AG08396 (cell line): ENCODE data around the gene RAD51B.
"Not testable (repeated sequence)": the region's sequence is repeated elsewhere in the genome, so short reads cannot be mapped to it uniquely, and the experiment has no call there.

Experiments used
- DNase-seq: peaks from one replicate; pipeline ENCODE4 v3.0.0; 2012; ENCODE audit warnings: low spot score, mixed read lengths

Gene RAD51B

GRCh38 chr14:68405961-68406360 is 586.4 kb downstream of the RAD51B start:
- DNase-seq: no peak

DNA sequence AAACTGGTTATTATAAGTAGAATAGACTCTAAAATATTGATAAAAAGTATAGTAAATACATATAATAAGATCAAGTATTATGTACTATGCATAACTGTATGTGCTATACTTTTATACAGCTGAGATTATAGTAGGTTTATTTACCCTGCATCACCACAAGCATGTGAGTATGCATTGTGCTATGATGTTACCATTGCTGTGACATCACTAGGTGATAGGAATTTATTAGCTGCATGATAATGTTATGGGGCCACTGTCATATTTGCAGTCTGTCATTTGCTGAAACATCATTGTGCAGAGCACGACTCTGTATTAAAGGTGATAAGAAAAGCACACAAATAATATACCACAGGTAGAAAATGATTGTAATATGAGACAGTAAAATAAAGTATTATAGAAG is 587.7 kb downstream of the RAD51B start:
- DNase-seq: no peak

GRCh38 chr14:68407825-68408224 is 588.2 kb downstream of the RAD51B start:
- DNase-seq: no peak

GRCh38 chr14:68408680-68409079 is 589.1 kb downstream of the RAD51B start:
- no peak for DNase-seq

GRCh38 chr14:68409387-68409786 is 589.8 kb downstream of the RAD51B start:
- DNase-seq: no peak

DNA sequence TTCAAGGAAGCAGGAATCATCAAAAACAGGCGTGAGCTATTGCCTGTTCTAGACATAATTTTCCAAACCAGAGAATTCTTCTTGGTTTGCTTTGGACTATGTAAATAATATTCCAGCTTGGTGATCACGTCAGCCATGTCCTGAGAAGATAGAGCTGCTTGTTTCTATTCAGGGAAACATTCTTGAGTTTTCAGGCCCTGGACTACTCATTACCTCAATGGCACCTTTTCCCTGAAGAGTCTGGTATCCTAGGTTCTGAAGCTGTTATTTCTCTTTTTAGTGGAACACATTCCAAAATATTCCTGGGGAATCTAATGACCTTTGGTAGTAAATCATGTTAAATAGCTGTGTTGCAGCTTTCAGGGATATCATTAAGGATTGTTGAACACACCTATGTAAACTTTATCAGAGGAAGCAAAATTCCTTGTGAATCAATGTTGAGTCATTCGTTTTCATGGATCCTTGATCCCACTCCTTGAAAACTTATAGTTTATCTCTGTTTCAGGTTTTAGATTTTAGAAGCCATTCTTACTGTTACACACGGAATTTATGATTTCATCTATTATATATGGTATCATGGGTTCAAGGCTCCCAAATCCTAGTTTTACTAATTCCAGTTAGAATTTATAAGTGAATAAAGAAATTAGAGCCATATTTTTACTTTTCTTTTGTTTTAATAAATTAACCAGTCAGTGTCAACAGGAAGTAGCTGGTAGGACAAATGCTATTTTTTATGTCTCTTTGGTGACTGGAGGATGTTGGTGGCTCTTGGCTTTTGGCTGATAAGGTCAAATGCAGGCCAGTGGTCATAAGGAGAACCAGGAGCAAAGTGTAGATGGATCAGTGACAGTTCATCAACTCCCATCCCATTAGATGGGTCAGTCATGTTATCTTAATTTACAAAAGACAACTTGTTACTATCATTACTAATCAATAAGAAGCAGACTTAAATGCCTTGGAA is 593.2 kb downstream of the RAD51B start:
- DNase-seq: no peak

- no peak for DNase-seq
Measured at GRCh38 chr14:68413509-68413908, 593.9 kb downstream of the RAD51B start.

- DNase-seq: no peak
Measured at GRCh38 chr14:68414121-68414520, 594.5 kb downstream of the RAD51B start.

DNA sequence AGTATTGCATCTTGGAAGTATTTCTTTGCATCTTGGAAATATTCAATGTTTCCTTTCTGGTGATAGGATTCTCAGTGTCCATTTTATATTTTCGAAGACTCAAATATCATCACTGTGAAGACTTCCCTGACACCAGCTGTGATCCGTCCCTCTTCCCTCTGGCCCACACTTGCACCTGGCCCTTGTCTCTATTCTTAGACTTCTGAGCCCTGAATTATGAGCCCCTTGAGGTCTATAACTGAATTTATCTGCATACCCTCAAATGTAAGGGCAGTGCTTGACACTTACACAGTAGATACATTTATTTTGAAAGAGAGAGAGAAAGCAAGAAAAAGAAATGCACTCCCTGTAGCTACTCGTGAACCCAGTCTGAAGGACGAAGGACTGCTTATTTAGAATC is 596.6 kb downstream of the RAD51B start:
- DNase-seq: no peak

- no peak for DNase-seq
Measured at GRCh38 chr14:68417009-68417650, 597.6 kb downstream of the RAD51B start.

GRCh38 chr14:68418174-68419118 is 598.9 kb downstream of the RAD51B start:
- DNase-seq: no peak

DNA sequence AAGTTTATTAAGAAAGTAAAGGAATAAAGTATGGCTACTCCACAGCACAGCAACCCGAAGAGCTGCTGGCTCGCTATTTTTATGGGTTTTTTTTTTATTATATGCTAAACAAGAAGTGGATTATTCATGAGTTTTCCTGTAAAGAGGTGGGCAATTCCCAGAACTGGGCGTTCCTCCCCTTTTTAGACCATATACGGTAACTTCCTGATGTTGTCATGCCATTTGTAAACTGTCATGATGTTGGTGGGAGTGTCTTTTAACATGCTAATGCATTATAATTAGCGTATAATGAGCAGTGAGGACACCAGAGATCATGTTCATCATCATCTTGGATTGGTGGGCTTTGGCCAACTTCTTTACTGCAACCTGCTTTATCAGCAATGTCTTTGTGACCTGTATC is 600.8 kb downstream of the RAD51B start:
- DNase-seq: no peak

DNA sequence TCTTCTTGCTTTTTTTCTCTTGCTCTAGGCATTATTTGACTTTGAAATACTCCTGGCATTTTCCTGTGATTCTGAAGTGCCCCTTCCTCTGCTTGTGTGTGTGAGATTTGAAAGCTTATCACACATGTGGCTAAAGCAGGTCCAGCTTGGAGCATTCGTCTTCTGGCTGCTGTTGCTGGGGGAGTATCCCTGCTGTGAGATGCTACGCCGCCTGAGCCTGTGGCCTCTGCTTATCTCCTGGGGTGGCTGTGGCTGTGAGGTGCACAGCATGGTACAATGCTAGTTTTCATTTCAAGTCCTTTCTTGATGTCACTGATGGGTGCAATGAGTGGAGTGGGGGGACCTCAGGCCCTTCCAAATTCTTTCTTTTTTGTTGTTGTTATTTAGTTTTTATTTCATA is 601.5 kb downstream of the RAD51B start:
- no peak for DNase-seq

GRCh38 chr14:68423686-68424085 is 604.1 kb downstream of the RAD51B start:
- DNase-seq: no peak

GRCh38 chr14:68424443-68425172 is 605.0 kb downstream of the RAD51B start:
- DNase-seq: no peak

DNA sequence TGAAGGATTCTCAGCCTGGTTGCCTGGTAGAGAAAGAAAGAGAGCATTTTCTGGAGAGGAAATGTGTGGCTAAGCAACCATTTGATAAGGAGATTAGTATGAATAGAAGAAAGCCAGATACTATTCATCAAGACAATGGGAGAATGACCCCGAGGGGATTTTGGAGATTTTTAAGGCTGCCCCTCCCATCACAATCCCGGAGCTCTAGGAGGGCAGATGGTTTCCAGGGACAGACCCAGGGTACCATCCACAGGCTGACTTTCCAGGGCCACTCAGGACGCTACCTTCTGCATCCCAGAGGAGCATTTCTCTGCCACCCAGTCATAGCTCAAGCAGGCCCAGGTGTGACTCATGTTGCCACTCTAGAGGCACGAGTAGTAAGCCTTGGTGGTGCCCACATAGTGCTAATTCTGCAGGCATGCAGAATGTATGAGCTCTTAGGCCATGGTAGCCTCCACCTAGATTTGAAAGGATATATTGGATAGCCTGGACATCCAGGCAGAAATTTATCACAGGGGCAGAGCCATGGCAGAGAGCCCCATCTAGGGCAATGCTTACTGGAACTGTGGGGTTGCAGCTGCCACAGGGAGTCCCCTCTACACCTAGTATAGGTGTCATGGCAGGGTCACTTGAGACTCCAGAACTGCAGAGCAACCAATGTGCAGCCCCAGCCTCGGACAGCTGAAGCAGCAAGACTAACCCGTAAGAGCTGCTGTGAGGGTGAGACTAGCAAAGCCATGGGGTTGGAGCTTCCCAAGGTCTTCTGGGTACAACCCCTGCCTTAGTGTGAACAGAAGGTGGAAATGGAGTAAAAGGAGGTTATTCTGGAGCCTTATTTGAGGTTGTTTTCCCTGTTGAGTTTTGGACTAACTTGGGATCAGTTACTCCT is 607.3 kb downstream of the RAD51B start:
- no peak for DNase-seq

GRCh38 chr14:68427550-68427890 is 607.9 kb downstream of the RAD51B start:
- no peak for DNase-seq

DNA sequence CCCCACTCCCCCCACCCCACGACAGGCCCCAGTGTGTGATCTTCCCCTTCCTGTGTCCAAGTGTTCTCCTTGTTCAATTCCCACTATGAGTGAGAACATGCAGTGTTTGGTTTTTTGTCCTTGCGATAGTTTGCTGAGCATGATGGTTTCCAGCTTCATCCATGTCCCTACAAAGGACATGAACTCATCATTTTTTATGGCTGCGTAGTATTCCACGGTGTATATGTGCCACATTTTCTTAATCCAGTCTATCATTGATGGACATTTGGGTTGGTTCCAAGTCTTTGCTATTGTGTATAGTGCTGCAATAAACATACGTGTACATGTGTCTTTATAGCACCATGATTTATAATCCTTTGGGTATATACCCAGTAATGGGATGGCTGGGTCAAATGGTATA is 609.3 kb downstream of the RAD51B start:
- not testable (repeated sequence) for DNase-seq

DNA sequence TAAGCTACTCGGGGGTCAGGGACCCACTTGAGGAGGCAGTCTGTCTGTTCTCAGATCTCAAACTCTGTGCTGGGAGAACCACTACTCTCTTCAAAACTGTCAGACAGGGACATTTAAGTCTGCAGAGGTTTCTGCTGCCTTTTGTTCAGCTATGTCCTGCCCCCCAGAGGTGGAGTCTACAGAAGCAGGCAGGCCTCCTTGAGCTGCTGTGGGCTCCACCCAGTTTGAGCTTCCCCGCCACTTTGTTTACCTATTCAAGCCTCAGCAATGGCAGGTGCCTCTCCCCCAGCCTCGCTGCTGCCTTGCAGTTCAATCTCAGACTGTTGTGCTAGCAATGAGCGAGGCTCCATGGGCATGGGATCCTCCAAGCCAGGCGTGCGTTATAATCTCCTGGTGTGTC is 614.6 kb downstream of the RAD51B start:
- DNase-seq: not testable (repeated sequence)

GRCh38 chr14:68435631-68436030 is 616.1 kb downstream of the RAD51B start:
- DNase-seq: not testable (repeated sequence)

DNA sequence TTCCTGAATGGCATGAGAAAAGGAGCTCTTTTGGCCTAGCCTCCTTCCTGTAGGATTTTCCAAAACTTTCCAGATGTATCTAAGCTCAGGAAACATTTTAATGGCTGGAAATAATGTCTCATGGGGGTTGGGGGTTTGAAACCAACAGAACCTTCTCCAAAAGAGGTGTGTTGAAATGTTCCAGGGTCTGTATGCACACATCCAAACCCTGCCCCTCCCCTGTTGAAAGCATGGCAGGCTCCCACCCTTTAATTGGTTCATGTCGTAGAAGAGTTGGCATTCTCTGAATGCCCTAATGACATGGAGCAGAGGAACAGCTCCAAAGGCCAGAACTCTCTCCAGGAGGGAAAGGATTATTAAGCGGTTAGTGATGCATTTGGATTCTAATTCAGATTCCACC is 620.1 kb downstream of the RAD51B start:
- no peak for DNase-seq
